Parathyroid adenoma (tissue), 2 donors: Measurements from ENCODE around the gene DCN.

Experiments
- H2AFZ ChIP-seq: fragments of 300-600 bp; sonication (generic); one replicate; pipeline ENCODE4 v1.7.0; 2017; ENCODE audit warnings: antibody characterized with exemption, mild to moderate bottlenecking
- H3K27ac ChIP-seq: fragments of 300-600 bp; sonication (generic); one replicate; pipeline ENCODE4 v1.7.0; 2017
- H3K27me3 ChIP-seq: fragments of 300-600 bp; sonication (generic); one replicate; pipeline ENCODE4 v1.7.0; 2017; ENCODE audit warnings: low read length; ENCODE audit not compliant: control insufficient read depth, insufficient read depth
- H3K36me3 ChIP-seq: fragments of 300-600 bp; sonication (generic); one replicate; pipeline ENCODE4 v1.7.0; 2017; ENCODE audit warnings: low read length; ENCODE audit not compliant: control insufficient read depth, insufficient read depth
- H3K4me1 ChIP-seq: fragments of 300-600 bp; sonication (generic); one replicate; pipeline ENCODE4 v1.7.0; 2017; ENCODE audit warnings: control low read depth
- H3K4me2 ChIP-seq: fragments of 300-600 bp; sonication (generic); one replicate; pipeline ENCODE4 v1.7.0; 2017; ENCODE audit warnings: low read length
- H3K4me3 ChIP-seq: fragments of 300-600 bp; sonication (generic); one replicate; pipeline ENCODE4 v1.7.0; 2017; ENCODE audit warnings: low read depth, low read length
- H3K79me2 ChIP-seq: fragments of 300-600 bp; sonication (generic); one replicate; pipeline ENCODE4 v1.7.0; 2017; ENCODE audit warnings: control low read depth
- H3K9ac ChIP-seq: fragments of 300-600 bp; sonication (generic); one replicate; pipeline ENCODE4 v1.7.0; 2017; ENCODE audit warnings: mild to moderate bottlenecking
- H3K9me3 ChIP-seq: fragments of 300-600 bp; sonication (generic); one replicate; pipeline ENCODE4 v1.7.0; 2017; ENCODE audit warnings: low read length; ENCODE audit not compliant: control insufficient read depth
- CTCF ChIP-seq: fragments of 300-600 bp; sonication (generic); IDR thresholded peaks from one replicate; pipeline ENCODE4 v1.7.0; 2017; ENCODE audit warnings: antibody characterized with exemption, mild to moderate bottlenecking
- donor health status: primary hyperparathyroidism.

DCN gene

GRCh38 chr12:91091916-91092715 is 90.5 kb downstream of the DCN start:
- no peaks in the 10 kb centered on the region for H3K36me3 ChIP-seq
- no peak overlapping the region for H3K4me2 ChIP-seq

More at GRCh38 chr12:91091916-91092715, 90.5 kb downstream of the DCN start:
- H3K4me3 ChIP-seq = no peak overlapping the region
- TF ChIP-seq CTCF = no peak
- H3K79me2 ChIP-seq = no peaks in the 10 kb centered on the region
- no peak overlapping the region for H2AFZ ChIP-seq
- no peaks in the 10 kb centered on the region for H3K4me1 ChIP-seq
- H3K27me3 ChIP-seq = no peaks in the 10 kb centered on the region
- no peak overlapping the region for H3K27ac ChIP-seq
- H3K9me3 ChIP-seq = no peaks in the 10 kb centered on the region
- no peak overlapping the region for H3K9ac ChIP-seq
